GM12864 (cell line): ENCODE data around the gene SSBP1.
"Not testable (repeated sequence)": the region's sequence is repeated elsewhere in the genome, so short reads cannot be mapped to it uniquely, and the experiment has no call there.

Experiments
- DNase-seq: peaks from one replicate; pipeline ENCODE4 v3.0.0-alpha.2; 2011; ENCODE audit warnings: low read depth
- H3K4me3 ChIP-seq: 2 replicates; pipeline ENCODE4 v1.5.1; 2011; ENCODE audit warnings: mild to moderate bottlenecking, low read depth, low read length, control low read depth
- CTCF ChIP-seq: IDR thresholded peaks from 2 replicates; pipeline ENCODE4 v1.5.1; 2011; ENCODE audit warnings: low read depth, mild to moderate bottlenecking, moderate library complexity, low read length, control low read depth, inconsistent platforms; ENCODE audit errors: missing control alignments

SSBP1 gene

GRCh38 chr7:141738592-141739013, 445 bp downstream of the SSBP1 start:
- no peak for TF ChIP-seq CTCF
- no peak for DNase-seq

GRCh38 chr7:141739250-141739649, 1.1 kb downstream of the SSBP1 start:
- peak overlapping the region; percentile 76 for H3K4me3 ChIP-seq
- no peak for DNase-seq
- TF ChIP-seq CTCF = no peak

More at GRCh38 chr7:141738592-141739013, 445 bp downstream of the SSBP1 start:
- peak overlapping the region; percentile 76 for H3K4me3 ChIP-seq

- TF ChIP-seq CTCF = no peak
- no peak overlapping the region for H3K4me3 ChIP-seq
- DNase-seq = no peak
Measured at GRCh38 chr7:141742229-141742628, 4.1 kb downstream of the SSBP1 start.

- DNase-seq = no peak
- TF ChIP-seq CTCF = no peak
- no peak overlapping the region for H3K4me3 ChIP-seq
Measured at GRCh38 chr7:141744131-141744530, 6.0 kb downstream of the SSBP1 start.

GRCh38 chr7:141748396-141748795, 10.2 kb downstream of the SSBP1 start:
- TF ChIP-seq CTCF = no peak
- no peak for DNase-seq
- no peak overlapping the region for H3K4me3 ChIP-seq

- H3K4me3 ChIP-seq, DNase-seq: not testable (repeated sequence)
Measured at GRCh38 chr7:141751904-141752303, 13.7 kb downstream of the SSBP1 start.

GRCh38 chr7:141752634-141753033, 14.5 kb downstream of the SSBP1 start:
- peak; percentile 28 for TF ChIP-seq CTCF
- no peak overlapping the region for H3K4me3 ChIP-seq
- no peak for DNase-seq
